Measurements from ENCODE around the gene TBC1D4.

TBC1D4 gene

DNA sequence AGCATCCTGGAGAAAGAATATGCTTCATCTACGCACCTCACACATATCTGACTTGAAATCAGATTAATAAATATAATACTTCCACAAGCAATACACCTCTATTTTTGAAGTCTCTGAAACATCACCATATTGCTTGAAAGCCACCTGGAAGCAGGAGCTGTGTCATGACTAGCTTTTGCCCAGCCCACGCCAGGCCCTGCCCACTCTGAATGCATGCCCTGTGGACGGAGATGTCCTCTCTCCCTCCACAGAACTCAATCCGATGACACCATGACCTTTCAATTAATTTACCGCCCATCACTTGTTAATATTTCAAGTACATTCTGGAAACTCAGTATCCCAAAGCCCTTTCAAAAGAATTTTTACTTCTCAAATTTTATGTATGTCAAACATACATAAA lies 108.0 kb downstream of the TBC1D4 start:
- no peak overlapping the region for H2BK15ac ChIP-seq (ENCODE audit: low read depth, poor library complexity, severe bottlenecking)
- no peaks in the 10 kb centered on the region for H3K36me3 ChIP-seq (ENCODE audit: control insufficient read depth in 1 of 2, insufficient read depth in 2 of 2, low read depth in 1 of 2, low read length in 2 of 2)
- no peak overlapping the region for H3K14ac ChIP-seq (ENCODE audit: low read length in 2 of 2)

DNA sequence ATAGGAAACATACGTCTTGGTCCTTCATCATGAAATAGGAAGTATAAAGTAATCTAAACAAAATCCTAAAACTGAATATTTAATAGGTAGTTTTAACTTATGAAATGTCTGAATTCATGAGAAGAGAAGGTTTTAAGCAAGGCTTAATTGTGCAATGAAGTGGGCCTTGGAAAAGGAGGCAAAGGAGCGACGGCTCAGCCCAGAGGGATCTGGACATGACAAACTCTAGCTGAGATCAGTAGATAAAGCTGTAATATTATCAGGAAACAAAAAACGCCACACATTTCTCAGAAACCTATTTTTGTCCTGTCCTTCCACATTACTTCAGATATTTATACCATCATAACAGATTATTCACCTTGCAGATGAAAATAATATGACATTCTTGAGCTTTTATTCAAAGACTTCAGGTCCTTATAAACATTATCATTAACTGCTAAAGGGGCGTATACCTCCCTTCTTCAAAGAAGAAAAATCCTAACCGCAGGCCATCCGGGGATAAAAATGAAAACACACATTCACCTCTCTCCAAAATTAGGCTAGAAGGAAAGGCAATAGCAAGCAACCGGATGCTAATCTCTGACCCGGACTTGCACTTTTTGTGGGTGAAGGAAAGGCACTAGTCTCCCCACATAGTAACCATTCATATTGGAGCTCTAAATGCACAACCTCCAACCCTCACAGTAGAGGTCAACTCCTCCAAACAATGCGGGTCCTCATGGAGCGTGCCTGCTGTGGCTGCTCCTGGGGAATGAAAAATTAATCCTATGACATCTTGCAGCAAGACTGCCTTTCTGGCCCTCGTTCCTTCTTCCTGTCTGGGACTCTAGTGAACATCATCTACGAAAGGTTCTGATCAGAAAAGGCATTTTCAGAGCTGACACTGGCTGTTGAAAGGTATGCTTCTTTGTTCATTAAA lies 108.8 kb downstream of the TBC1D4 start:
- Histone ChIP-seq H2BK12ac (ENCODE audit: low read length in 2 of 2) (no peak overlapping the region), H3K9ac (ENCODE audit: low read length) (peak overlapping the region; percentile 57), H2BK15ac (ENCODE audit: low read depth, poor library complexity, severe bottlenecking) (no peak overlapping the region), H4K8ac (ENCODE audit: low read length) (no peak overlapping the region), H2BK5ac (ENCODE audit: low read depth, low read length, poor library complexity, severe bottlenecking) (no peak overlapping the region), H2AFZ (ENCODE audit: low read depth, low read length) (no peak overlapping the region), H3K27me3 (ENCODE audit: control insufficient read depth in 1 of 2, insufficient read depth in 1 of 2, low read length in 2 of 2) (no peaks in the 10 kb centered on the region), H3K18ac (ENCODE audit: low read depth in 1 of 2, low read length in 2 of 2) (no peak overlapping the region), H3K4me1 (ENCODE audit: control insufficient read depth, insufficient read depth, low read depth, low read length) (peaks cover 3% of the 10 kb centered on the region), H3K4me2 (ENCODE audit: low read length, poor library complexity, severe bottlenecking) (no peak overlapping the region), H3K27ac (ENCODE audit: low read length, poor library complexity, severe bottlenecking) (no peak overlapping the region), H2BK120ac (ENCODE audit: low read depth, low read length) (no peak overlapping the region), H3K4ac (ENCODE audit: low read depth in 1 of 2, low read length in 2 of 2) (no peak overlapping the region), H3K79me1 (replicated peaks; ENCODE audit: low read length, poor library complexity, severe bottlenecking) (peaks cover 4% of the 10 kb centered on the region), H3K4me3 (ENCODE audit: insufficient read depth in 1 of 2, low read depth in 1 of 2, low read length in 2 of 2) (no peak overlapping the region), H3K14ac (ENCODE audit: low read length in 2 of 2) (no peak overlapping the region), H3K36me3 (ENCODE audit: control insufficient read depth in 1 of 2, insufficient read depth in 2 of 2, low read depth in 1 of 2, low read length in 2 of 2) (no peaks in the 10 kb centered on the region), H2AK5ac (ENCODE audit: low read length, severe bottlenecking) (no peak overlapping the region), H4K91ac (ENCODE audit: low read length) (no peak overlapping the region), H3K9me3 (ENCODE audit: control insufficient read depth, low read length) (no peaks in the 10 kb centered on the region), H3K23ac (ENCODE audit: low read length in 2 of 2) (no peak overlapping the region)
- WGBS = 76% methylated on average over 12 of the region's 13 CpGs
- DNase-seq = no peak

More for the DNA sequence above, 108.0 kb downstream of the TBC1D4 start:
- H2BK120ac ChIP-seq (ENCODE audit: low read depth, low read length) = no peak overlapping the region
- no peak overlapping the region for H3K4me2 ChIP-seq (ENCODE audit: low read length, poor library complexity, severe bottlenecking)
- no peak overlapping the region for H3K4ac ChIP-seq (ENCODE audit: low read depth in 1 of 2, low read length in 2 of 2)
- H2AFZ ChIP-seq (ENCODE audit: low read depth, low read length) = no peak overlapping the region
- peaks cover 4% of the 10 kb centered on the region for H3K79me1 ChIP-seq (replicated peaks; ENCODE audit: low read length, poor library complexity, severe bottlenecking)
- no peak overlapping the region for H4K8ac ChIP-seq (ENCODE audit: low read length)
- no peak overlapping the region for H2BK12ac ChIP-seq (ENCODE audit: low read length in 2 of 2)
- H3K18ac ChIP-seq (ENCODE audit: low read depth in 1 of 2, low read length in 2 of 2) = no peak overlapping the region
- H2BK5ac ChIP-seq (ENCODE audit: low read depth, low read length, poor library complexity, severe bottlenecking) = no peak overlapping the region
- peaks cover 1% of the 10 kb centered on the region for H3K4me1 ChIP-seq (ENCODE audit: control insufficient read depth, insufficient read depth, low read depth, low read length)
- H2AK5ac ChIP-seq (ENCODE audit: low read length, severe bottlenecking) = no peak overlapping the region
- H3K9ac ChIP-seq (ENCODE audit: low read length) = no peak overlapping the region
- no peaks in the 10 kb centered on the region for H3K9me3 ChIP-seq (ENCODE audit: control insufficient read depth, low read length)
- no peaks in the 10 kb centered on the region for H3K27me3 ChIP-seq (ENCODE audit: control insufficient read depth in 1 of 2, insufficient read depth in 1 of 2, low read length in 2 of 2)
- no peak overlapping the region for H4K91ac ChIP-seq (ENCODE audit: low read length)
- H3K23ac ChIP-seq (ENCODE audit: low read length in 2 of 2) = no peak overlapping the region
- H3K4me3 ChIP-seq (ENCODE audit: insufficient read depth in 1 of 2, low read depth in 1 of 2, low read length in 2 of 2) = no peak overlapping the region
- DNase-seq = no peak
- WGBS = 76% methylated on average over 5 of the region's 5 CpGs
- H3K27ac ChIP-seq (ENCODE audit: low read length, poor library complexity, severe bottlenecking) = no peak overlapping the region

DNA sequence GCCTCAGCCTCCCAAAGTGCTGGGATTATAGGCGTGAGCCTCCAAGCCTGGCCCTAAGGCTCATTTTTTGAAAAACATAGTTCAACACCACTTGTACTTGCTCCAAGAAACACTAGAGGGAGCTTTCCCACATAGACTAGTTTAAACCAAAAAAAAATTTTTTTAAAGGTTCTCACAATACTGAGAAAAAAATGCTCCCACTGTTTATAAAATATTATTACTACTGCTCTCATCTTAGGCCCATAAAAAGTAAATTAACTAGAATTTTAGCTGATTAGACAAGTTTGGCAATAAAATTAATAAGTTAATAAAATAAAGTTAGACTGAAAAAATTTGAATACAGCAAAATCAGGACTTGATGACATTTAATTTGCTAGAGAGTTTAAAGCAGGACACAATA lies 109.5 kb downstream of the TBC1D4 start:
- peak overlapping the region; percentile 57 for H3K9ac ChIP-seq (ENCODE audit: low read length)
- H2BK15ac ChIP-seq (ENCODE audit: low read depth, poor library complexity, severe bottlenecking) = no peak overlapping the region
- no peak overlapping the region for H2BK120ac ChIP-seq (ENCODE audit: low read depth, low read length)
- no peaks in the 10 kb centered on the region for H3K36me3 ChIP-seq (ENCODE audit: control insufficient read depth in 1 of 2, insufficient read depth in 2 of 2, low read depth in 1 of 2, low read length in 2 of 2)
- H4K91ac ChIP-seq (ENCODE audit: low read length) = no peak overlapping the region
- H3K27me3 ChIP-seq (ENCODE audit: control insufficient read depth in 1 of 2, insufficient read depth in 1 of 2, low read length in 2 of 2) = no peaks in the 10 kb centered on the region
- no peak overlapping the region for H2BK12ac ChIP-seq (ENCODE audit: low read length in 2 of 2)
- WGBS = 68% methylated on average over 1 of the region's 1 CpG
- H3K27ac ChIP-seq (ENCODE audit: low read length, poor library complexity, severe bottlenecking) = no peak overlapping the region
- H3K4me3 ChIP-seq (ENCODE audit: insufficient read depth in 1 of 2, low read depth in 1 of 2, low read length in 2 of 2) = no peak overlapping the region
- peaks cover 4% of the 10 kb centered on the region for H3K79me1 ChIP-seq (replicated peaks; ENCODE audit: low read length, poor library complexity, severe bottlenecking)
- no peak overlapping the region for H3K14ac ChIP-seq (ENCODE audit: low read length in 2 of 2)
- DNase-seq = peak; percentile 59
- H2AK5ac ChIP-seq (ENCODE audit: low read length, severe bottlenecking) = no peak overlapping the region
- no peak overlapping the region for H3K23ac ChIP-seq (ENCODE audit: low read length in 2 of 2)
- no peak overlapping the region for H3K4ac ChIP-seq (ENCODE audit: low read depth in 1 of 2, low read length in 2 of 2)
- H2BK5ac ChIP-seq (ENCODE audit: low read depth, low read length, poor library complexity, severe bottlenecking) = no peak overlapping the region
- peaks cover 3% of the 10 kb centered on the region for H3K4me1 ChIP-seq (ENCODE audit: control insufficient read depth, insufficient read depth, low read depth, low read length)
- H3K9me3 ChIP-seq (ENCODE audit: control insufficient read depth, low read length) = no peaks in the 10 kb centered on the region
- no peak overlapping the region for H4K8ac ChIP-seq (ENCODE audit: low read length)
- H3K4me2 ChIP-seq (ENCODE audit: low read length, poor library complexity, severe bottlenecking) = no peak overlapping the region
- no peak overlapping the region for H2AFZ ChIP-seq (ENCODE audit: low read depth, low read length)
- H3K18ac ChIP-seq (ENCODE audit: low read depth in 1 of 2, low read length in 2 of 2) = no peak overlapping the region

DNA sequence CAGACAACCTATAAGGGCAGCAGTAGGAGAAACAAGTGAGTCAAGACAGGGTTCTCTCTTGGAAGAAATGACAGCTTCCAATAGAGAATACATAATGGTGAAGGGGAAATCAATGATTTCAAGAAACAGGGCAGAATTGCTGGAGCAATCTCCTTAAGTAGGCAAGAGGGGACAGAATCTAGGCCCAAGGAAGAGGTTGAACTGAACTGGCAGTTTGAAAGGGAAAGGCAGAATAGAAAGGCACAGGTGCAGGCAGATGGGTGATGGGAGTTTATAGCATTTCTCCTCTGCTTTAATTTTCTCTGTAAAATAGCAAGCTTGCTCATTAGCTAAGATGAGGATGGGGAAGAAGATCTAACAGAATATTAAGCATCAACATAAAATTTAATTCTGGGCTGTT lies 110.8 kb downstream of the TBC1D4 start:
- no peaks in the 10 kb centered on the region for H3K27me3 ChIP-seq (ENCODE audit: control insufficient read depth in 1 of 2, insufficient read depth in 1 of 2, low read length in 2 of 2)
- no peak overlapping the region for H3K18ac ChIP-seq (ENCODE audit: low read depth in 1 of 2, low read length in 2 of 2)
- no peak overlapping the region for H3K23ac ChIP-seq (ENCODE audit: low read length in 2 of 2)
- H3K27ac ChIP-seq (ENCODE audit: low read length, poor library complexity, severe bottlenecking) = no peak overlapping the region
- H2AK5ac ChIP-seq (ENCODE audit: low read length, severe bottlenecking) = no peak overlapping the region
- peaks cover 3% of the 10 kb centered on the region for H3K4me1 ChIP-seq (ENCODE audit: control insufficient read depth, insufficient read depth, low read depth, low read length)
- no peak overlapping the region for H2AFZ ChIP-seq (ENCODE audit: low read depth, low read length)
- no peak for DNase-seq
- H4K91ac ChIP-seq (ENCODE audit: low read length) = no peak overlapping the region
- H3K4me2 ChIP-seq (ENCODE audit: low read length, poor library complexity, severe bottlenecking) = no peak overlapping the region
- H2BK12ac ChIP-seq (ENCODE audit: low read length in 2 of 2) = no peak overlapping the region
- H3K9me3 ChIP-seq (ENCODE audit: control insufficient read depth, low read length) = no peaks in the 10 kb centered on the region
- H3K4me3 ChIP-seq (ENCODE audit: insufficient read depth in 1 of 2, low read depth in 1 of 2, low read length in 2 of 2) = no peak overlapping the region
- no peak overlapping the region for H2BK120ac ChIP-seq (ENCODE audit: low read depth, low read length)
- H3K14ac ChIP-seq (ENCODE audit: low read length in 2 of 2) = no peak overlapping the region
- no peak overlapping the region for H4K8ac ChIP-seq (ENCODE audit: low read length)
- H3K4ac ChIP-seq (ENCODE audit: low read depth in 1 of 2, low read length in 2 of 2) = no peak overlapping the region
- H2BK5ac ChIP-seq (ENCODE audit: low read depth, low read length, poor library complexity, severe bottlenecking) = no peak overlapping the region
- peaks cover 4% of the 10 kb centered on the region for H3K79me1 ChIP-seq (replicated peaks; ENCODE audit: low read length, poor library complexity, severe bottlenecking)
- no peak overlapping the region for H3K9ac ChIP-seq (ENCODE audit: low read length)
- H2BK15ac ChIP-seq (ENCODE audit: low read depth, poor library complexity, severe bottlenecking) = no peak overlapping the region
- no peaks in the 10 kb centered on the region for H3K36me3 ChIP-seq (ENCODE audit: control insufficient read depth in 1 of 2, insufficient read depth in 2 of 2, low read depth in 1 of 2, low read length in 2 of 2)
